ENCODE measurements around the gene APOL1. TPM values are rescaled to one million over a fixed set of nuclear protein-coding genes. Genes with fewer than 3 reads are reported as not detected.

The APOL1 gene
- total and polyA plus RNA-seq, 9 donors = 11.4 to 75.9 (median 34.4) TPM

- Histone ChIP-seq H3K27me3 (no peaks in the 10 kb centered on the region), H3K36me3 (no peaks in the 10 kb centered on the region), H3K4me3 (no peak overlapping the region), H3K27ac (peak overlapping the region in 1 of 2 donors; percentile 35), H3K9me3 (no peaks in the 10 kb centered on the region), H3K4me1 (ENCODE audit: insufficient read depth) (peaks cover 14% of the 10 kb centered on the region)
- WGBS, 3 donors = 91 to 96% (median 91%) methylated on average over 3 of the region's 3 CpGs
- TF ChIP-seq POLR2A (IDR thresholded peaks at IDR 0.05) = no peak
- TF ChIP-seq EP300 (IDR thresholded peaks at IDR 0.05) = no peak
- no peak for TF ChIP-seq CTCF (IDR thresholded peaks at IDR 0.05)
- no peak for DNase-seq
- intact Hi-C loops (cut with DNase I) = no loop called here
These were observed 3.5 kb downstream of the APOL1 start for GRCh38 chr22:36256478-36256877.

GRCh38 chr22:36257308-36257707, 4.4 kb downstream of the APOL1 start:
- Histone ChIP-seq H3K27me3 (no peaks in the 10 kb centered on the region), H3K27ac (no peak overlapping the region), H3K36me3 (no peaks in the 10 kb centered on the region), H3K4me3 (no peak overlapping the region), H3K9me3 (no peaks in the 10 kb centered on the region), H3K4me1 (ENCODE audit: insufficient read depth) (peaks cover 14% of the 10 kb centered on the region)
- DNase-seq = peak in 1 of 5 donors; percentile 23
- WGBS, 3 donors = 75 to 87% (median 82%) methylated on average over 8 of the region's 8 CpGs
- intact Hi-C loops (cut with DNase I) = no loop called here
- TF ChIP-seq CTCF (IDR thresholded peaks at IDR 0.05) = no peak
- no peak for TF ChIP-seq POLR2A (IDR thresholded peaks at IDR 0.05)
- no peak for TF ChIP-seq EP300 (IDR thresholded peaks at IDR 0.05)

- H3K4me1 ChIP-seq (ENCODE audit: insufficient read depth) = peaks cover 14% of the 10 kb centered on the region
- intact Hi-C loops (cut with DNase I) = no loop called here
- H3K27me3 ChIP-seq = no peaks in the 10 kb centered on the region
- no peaks in the 10 kb centered on the region for H3K36me3 ChIP-seq
- H3K9me3 ChIP-seq = no peaks in the 10 kb centered on the region
- peak overlapping the region in 1 of 2 donors; percentile 67 for H3K27ac ChIP-seq
- no peak for TF ChIP-seq CTCF (IDR thresholded peaks at IDR 0.05)
- no peak for TF ChIP-seq POLR2A (IDR thresholded peaks at IDR 0.05)
- TF ChIP-seq EP300 (IDR thresholded peaks at IDR 0.05) = no peak
- H3K4me3 ChIP-seq = no peak overlapping the region
- no peak for DNase-seq
- WGBS, 3 donors = 89 to 92% (median 91%) methylated on average over 13 of the region's 13 CpGs
These were observed 5.2 kb downstream of the APOL1 start for GRCh38 chr22:36257948-36258670.

GRCh38 chr22:36258701-36259614, 6.0 kb downstream of the APOL1 start:
- intact Hi-C loops (cut with DNase I) = no loop called here
- Histone ChIP-seq H3K36me3 (no peaks in the 10 kb centered on the region), H3K4me3 (no peak overlapping the region), H3K4me1 (ENCODE audit: insufficient read depth) (peaks cover 11% of the 10 kb centered on the region), H3K27ac (peak overlapping the region in 1 of 2 donors; percentile 67), H3K9me3 (no peaks in the 10 kb centered on the region), H3K27me3 (no peaks in the 10 kb centered on the region)
- TF ChIP-seq EP300 (IDR thresholded peaks at IDR 0.05) (no peak), POLR2A (IDR thresholded peaks at IDR 0.05) (no peak), CTCF (IDR thresholded peaks at IDR 0.05) (no peak)
- 22 to 34% (median 30%) methylated on average over 16 of the region's 16 CpGs for WGBS, 3 donors
- DNase-seq = peak; percentile 62 to 78 (median 70)
